SK-N-MC (cell line): ENCODE measurements around the gene NFE2L1.

Experiments used
- EZH2 ChIP-seq: fragments of 200-600 bp; sonication (generic); IDR thresholded peaks from one replicate; pipeline ENCODE4 v1.6.1; 2017; ENCODE audit warnings: antibody characterized with exemption
- POLR2AphosphoS5 ChIP-seq: IDR thresholded peaks from 2 replicates; pipeline ENCODE4 v1.6.1; 2012; ENCODE audit warnings: mild to moderate bottlenecking, low read depth, low read length, borderline replicate concordance

DNA sequence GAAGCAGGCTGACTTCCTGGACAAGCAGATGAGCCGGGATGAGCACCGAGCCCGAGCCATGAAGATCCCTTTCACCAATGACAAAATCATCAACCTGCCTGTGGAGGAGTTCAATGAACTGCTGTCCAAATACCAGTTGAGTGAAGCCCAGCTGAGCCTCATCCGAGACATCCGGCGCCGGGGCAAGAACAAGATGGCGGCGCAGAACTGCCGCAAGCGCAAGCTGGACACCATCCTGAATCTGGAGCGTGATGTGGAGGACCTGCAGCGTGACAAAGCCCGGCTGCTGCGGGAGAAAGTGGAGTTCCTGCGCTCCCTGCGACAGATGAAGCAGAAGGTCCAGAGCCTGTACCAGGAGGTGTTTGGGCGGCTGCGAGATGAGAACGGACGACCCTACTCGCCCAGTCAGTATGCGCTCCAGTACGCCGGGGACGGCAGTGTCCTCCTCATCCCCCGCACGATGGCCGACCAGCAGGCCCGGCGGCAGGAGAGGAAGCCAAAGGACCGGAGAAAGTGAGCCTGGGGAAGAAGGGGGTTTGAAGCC lies 11.0 kb downstream of the NFE2L1 start:
- TF ChIP-seq EZH2 (no peak), POLR2AphosphoS5 (no peak; the same call in 1 of the 2 replicates)
